Uterus (tissue), 2 donors: ENCODE results near the gene CCNDBP1.

Source experiments
- POLR2A ChIP-seq, 2 donors: fragments of 450-650 bp; IDR thresholded peaks; one replicate each; pipeline ENCODE4 v1.6.1; 2016; ENCODE audit warnings: antibody characterized with exemption in 2 of 2, mild to moderate bottlenecking in 1 of 2, moderate library complexity in 1 of 2
- TF ChIP-seq, protein P1 (sequence below), 4 experiments: fragments of 200-600 bp in 2 of 4; fragments of 450-650 bp in 2 of 4; sonication (generic) in 2 of 4; IDR thresholded peaks; one replicate each; pipeline ENCODE4 v1.5.1; 2016 to 2019; ENCODE audit warnings: antibody characterized with exemption in 4 of 4, mild to moderate bottlenecking in 2 of 4, moderate library complexity in 1 of 4

DNA sequence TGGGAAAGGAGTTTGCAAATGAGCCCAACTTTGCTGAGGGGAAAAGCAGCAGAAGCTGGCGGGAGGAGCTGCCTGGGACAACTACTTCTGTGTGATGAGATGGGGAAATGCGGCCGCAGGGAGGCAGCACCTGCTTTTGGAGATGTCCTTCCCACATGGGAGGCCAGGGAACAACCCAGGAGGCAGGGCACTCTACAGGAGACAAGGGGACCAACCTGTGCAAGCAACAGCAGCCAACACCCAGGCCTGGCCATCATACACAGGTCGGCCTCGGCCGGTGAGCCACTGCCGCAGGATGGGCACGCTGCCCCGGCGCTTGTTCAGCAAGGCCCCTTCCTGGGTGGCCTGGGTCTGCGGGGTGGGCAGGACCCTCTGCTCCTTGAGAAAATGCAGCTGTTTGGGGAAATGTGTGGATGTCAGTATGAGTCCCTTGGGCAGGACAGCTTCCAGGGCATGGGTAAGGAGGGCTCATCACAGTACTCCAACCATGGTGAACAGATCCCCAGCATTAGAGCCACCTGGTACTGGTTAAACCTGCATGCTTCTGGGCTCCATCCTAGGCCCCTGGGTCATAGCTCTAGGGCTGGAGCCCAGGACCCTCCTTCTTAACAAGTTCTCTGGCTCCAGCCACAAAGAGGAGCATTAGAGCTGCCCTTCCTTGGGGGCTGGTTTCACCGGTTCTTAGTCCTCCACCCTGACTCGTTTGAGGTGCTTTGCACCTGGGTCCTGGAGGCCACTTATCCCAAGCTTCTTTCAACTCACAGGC, 24.0 kb downstream of the CCNDBP1 start:
- TF ChIP-seq, protein P1, sequence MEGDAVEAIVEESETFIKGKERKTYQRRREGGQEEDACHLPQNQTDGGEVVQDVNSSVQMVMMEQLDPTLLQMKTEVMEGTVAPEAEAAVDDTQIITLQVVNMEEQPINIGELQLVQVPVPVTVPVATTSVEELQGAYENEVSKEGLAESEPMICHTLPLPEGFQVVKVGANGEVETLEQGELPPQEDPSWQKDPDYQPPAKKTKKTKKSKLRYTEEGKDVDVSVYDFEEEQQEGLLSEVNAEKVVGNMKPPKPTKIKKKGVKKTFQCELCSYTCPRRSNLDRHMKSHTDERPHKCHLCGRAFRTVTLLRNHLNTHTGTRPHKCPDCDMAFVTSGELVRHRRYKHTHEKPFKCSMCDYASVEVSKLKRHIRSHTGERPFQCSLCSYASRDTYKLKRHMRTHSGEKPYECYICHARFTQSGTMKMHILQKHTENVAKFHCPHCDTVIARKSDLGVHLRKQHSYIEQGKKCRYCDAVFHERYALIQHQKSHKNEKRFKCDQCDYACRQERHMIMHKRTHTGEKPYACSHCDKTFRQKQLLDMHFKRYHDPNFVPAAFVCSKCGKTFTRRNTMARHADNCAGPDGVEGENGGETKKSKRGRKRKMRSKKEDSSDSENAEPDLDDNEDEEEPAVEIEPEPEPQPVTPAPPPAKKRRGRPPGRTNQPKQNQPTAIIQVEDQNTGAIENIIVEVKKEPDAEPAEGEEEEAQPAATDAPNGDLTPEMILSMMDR (IDR thresholded peaks at IDR 0.05) = no peak
- TF ChIP-seq POLR2A (IDR thresholded peaks at IDR 0.05) = no peak
